Activated naive CD4-positive, alpha-beta T cell treated with anti-CD3 and anti-CD28 coated beads, Interleukin-2, amount 50 U/mL, for 72 hours (primary cell): ENCODE data around the gene TPRA1. TPM values are rescaled to one million over a fixed set of nuclear protein-coding genes. Genes with fewer than 3 reads are reported as not detected.
"Not testable (repeated sequence)": the region's sequence is repeated elsewhere in the genome, so short reads cannot be mapped to it uniquely, and the experiment has no call there.

Experiments used
- ATAC-seq, 2 donors: fragments of 150-1000 bp; cut with Tn5 transposase; 2 replicates each; pipeline ENCODE4 v1.10.0; 2021; ENCODE audit warnings: mild to moderate bottlenecking in 2 of 2, moderate library complexity in 2 of 2
- DNase-seq, 2 donors: peaks; one replicate each; pipeline ENCODE4 v3.0.0; 2021 to 2022; ENCODE audit warnings: low spot score in 2 of 2
- H3K27ac Mint-ChIP-seq, 2 donors: one replicate each; pipeline ENCODE4 v1.8.0; 2022; ENCODE audit warnings: mild to moderate bottlenecking in 2 of 2, mixed read lengths in 2 of 2
- H3K36me3 Mint-ChIP-seq, 2 donors: one replicate each; pipeline ENCODE4 v1.8.0; 2022; ENCODE audit warnings: mixed read lengths in 2 of 2
- H3K9me3 Mint-ChIP-seq, 2 donors: one replicate each; pipeline ENCODE4 v1.8.0; 2022; ENCODE audit warnings: mixed read lengths in 2 of 2
- total RNA-seq, 2 donors: library from RNA; stranded (reverse); gene quantifications; one replicate each; pipeline ENCODE4 v1.2.3, GENCODE V29; 2022

The TPRA1 gene
- total RNA-seq, 2 donors from 2014 or later = 26.0 to 31.3 TPM

DNA sequence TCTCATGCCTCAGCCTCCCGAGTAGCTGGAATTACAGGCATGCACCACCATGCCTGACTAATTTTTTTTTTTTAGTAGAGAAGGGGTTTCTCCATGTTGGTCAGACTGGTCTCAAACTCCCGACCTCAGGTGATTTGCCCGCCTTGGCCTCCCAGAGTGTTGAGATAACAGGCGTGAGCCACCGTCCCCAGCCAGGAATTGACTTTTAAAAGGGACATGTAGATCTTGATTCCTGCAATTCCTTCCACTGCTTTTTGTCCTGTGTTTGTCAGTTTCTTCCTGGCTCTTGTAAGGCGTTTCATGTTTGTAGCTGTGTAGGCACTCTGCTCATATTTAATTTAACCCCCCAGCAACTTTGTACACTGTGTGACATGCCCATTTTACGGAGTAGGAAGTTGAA lies 15.0 kb upstream of the TPRA1 start:
- not testable (repeated sequence) for H3K27ac Mint-ChIP-seq, ATAC-seq, H3K9me3 Mint-ChIP-seq, DNase-seq
- peaks cover 66 to 70% of the 10 kb centered on the region in 2 donors for H3K36me3 Mint-ChIP-seq

DNA sequence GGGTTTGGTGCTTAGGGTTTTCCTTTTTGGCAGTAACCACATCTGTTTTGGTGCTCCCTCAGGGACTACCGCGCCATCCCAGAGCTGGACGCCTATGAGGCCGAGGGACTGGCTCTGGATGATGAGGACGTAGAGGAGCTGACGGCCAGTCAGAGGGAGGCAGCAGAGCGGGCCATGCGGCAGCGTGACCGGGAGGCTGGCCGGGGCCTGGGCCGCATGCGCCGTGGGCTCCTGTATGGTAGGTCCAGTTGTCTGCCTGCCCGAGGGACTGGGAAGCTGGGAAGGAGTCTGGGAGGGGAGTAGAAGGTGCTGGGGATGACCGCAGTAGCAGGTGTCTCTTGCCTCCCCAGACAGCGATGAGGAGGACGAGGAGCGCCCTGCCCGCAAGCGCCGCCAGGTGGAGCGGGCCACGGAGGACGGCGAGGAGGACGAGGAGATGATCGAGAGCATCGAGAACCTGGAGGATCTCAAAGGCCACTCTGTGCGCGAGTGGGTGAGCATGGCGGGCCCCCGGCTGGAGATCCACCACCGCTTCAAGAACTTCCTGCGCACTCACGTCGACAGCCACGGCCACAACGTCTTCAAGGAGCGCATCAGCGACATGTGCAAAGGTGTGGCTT lies 14.1 kb upstream of the TPRA1 start:
- peaks cover 61 to 64% of the 10 kb centered on the region in 2 donors for H3K36me3 Mint-ChIP-seq
- ATAC-seq (no peak), DNase-seq (no peak)
- no peak overlapping the region for H3K27ac Mint-ChIP-seq
- H3K9me3 Mint-ChIP-seq = no peaks in the 10 kb centered on the region

DNA sequence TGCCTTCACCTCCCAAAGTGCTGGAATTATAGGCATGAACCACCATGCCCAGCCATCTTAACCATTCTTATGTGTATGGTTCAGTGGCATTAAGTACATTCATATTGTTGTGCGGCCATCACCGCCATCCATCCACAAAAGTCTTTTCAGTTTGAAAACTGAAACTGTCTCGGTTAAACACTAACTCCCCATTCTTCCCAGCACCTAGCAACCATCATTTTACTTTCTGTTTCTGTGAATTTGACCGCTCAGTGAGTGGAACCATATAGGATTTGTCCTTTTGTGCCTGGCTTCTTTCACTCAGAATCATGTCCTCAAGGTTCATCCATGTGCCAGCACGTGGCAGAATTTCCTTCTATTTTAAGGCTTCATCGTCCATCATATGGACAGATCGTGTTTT lies 13.5 kb upstream of the TPRA1 start:
- DNase-seq (no peak), ATAC-seq (no peak)
- Mint-ChIP-seq H3K36me3 (peaks cover 63 to 66% of the 10 kb centered on the region in 2 donors), H3K27ac (no peak overlapping the region), H3K9me3 (no peaks in the 10 kb centered on the region)

DNA sequence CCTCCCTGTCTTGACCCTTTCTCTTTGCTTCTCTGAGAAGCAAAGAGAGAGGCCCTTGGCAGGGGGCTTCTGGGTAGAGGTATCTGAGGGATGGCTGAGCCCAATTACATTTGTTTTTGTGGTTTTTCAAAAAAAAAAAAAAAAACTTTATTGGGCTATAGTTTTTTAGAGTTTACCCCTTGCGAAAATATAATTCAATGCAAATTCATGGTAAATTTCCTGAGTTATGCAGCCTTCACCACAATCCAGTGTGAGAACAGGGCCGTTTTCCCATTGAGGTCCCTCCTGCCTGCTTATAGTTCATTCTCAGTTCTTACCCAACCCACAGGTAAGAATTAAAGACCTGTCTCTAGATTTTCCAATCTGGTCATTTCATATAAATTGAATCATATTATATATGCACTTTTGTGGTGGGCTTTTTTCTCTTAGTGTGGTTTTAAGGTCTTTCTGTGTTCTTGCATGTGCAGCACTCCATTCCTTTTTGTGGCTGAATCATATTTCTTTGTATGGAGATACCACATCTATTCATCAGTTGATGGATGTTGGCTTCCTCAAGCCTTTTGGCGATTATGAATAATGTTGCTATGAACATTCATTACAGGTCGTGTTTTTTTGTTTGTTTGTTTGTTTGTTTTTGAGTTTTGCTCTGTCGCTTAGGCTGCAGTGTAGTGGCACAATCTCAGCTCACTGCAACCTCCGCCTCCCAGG lies 10.4 kb upstream of the TPRA1 start:
- Mint-ChIP-seq H3K9me3 (no peaks in the 10 kb centered on the region), H3K36me3 (peaks cover 38 to 52% of the 10 kb centered on the region in 2 donors), H3K27ac (peak overlapping the region in 1 of 2 donors; percentile 57)
- ATAC-seq (no peak), DNase-seq (no peak)

DNA sequence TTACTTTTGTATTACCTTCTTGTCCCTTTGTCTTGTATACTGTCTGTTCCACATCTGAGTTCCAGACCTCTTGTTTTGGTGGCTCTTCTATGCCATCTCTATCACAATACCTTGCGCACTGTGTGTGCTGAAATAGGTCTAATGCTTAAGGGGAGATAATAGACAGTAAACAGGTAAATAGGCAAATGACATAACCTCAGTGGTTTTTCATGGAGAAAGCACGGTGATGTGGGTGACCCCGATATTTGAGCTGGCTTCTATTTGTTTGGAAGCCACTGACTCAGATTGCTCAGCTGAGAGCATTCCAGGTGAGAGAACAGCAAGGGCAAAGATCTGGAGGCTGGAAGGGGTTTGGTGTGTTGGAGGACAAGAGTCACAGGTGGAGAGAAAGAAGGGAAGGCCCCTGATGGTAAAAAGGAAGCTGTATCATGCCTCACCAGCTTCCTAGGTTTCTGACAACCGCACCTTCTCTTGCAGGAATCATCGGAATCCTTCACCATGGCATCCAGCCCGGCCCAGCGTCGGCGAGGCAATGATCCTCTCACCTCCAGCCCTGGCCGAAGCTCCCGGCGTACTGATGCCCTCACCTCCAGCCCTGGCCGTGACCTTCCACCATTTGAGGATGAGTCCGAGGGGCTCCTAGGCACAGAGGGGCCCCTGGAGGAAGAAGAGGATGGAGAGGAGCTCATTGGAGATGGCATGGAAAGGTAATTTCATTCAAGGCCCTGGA lies 8.5 kb upstream of the TPRA1 start:
- H3K9me3 Mint-ChIP-seq = no peaks in the 10 kb centered on the region

DNA sequence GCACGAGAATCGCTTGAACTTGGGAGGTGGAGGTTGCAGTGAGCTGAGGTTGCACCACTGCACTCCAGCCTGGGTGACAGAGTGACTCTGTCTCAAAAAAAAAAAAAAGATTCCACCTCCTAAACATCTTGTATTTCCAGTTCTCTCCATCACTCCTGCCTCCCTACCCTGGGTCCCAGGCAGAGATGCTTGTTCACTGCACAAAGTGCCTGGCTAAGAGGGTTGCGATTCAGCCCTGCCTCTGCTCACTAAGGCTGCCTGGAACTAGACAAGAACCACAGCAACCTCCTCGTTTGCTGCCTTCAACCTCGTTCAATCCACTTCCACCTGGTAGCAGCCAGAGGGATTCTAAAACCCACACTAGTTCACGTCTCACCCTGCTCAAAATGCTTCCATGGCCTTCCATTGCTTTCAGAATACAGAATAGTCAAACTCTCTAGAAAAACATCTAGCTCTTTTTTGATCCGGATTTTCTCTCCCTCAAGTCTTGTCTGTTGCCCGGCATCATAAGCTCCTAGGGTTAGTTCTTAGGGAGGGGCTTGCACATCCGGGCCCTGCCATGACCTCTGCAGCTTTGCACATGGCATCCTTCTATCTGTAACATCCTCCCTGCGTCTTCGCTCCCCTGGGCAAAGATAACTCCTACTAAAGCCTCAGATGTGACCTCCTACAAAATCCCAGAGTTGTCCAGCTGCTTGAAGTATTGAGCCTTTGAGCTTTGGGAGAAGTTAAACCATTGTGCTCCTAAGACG lies 6.7 kb upstream of the TPRA1 start:
- H3K9me3 Mint-ChIP-seq = no peaks in the 10 kb centered on the region
- DNase-seq = no peak
- H3K27ac Mint-ChIP-seq = peak overlapping the region; percentile 93 to 96
- H3K36me3 Mint-ChIP-seq = peaks cover 23 to 37% of the 10 kb centered on the region in 2 donors
- ATAC-seq = no peak

More for the DNA sequence above, 8.5 kb upstream of the TPRA1 start:
- no peak for ATAC-seq
- Mint-ChIP-seq H3K27ac (peak overlapping the region; percentile 93 to 99), H3K36me3 (peaks cover 30 to 44% of the 10 kb centered on the region in 2 donors)
- DNase-seq = no peak

DNA sequence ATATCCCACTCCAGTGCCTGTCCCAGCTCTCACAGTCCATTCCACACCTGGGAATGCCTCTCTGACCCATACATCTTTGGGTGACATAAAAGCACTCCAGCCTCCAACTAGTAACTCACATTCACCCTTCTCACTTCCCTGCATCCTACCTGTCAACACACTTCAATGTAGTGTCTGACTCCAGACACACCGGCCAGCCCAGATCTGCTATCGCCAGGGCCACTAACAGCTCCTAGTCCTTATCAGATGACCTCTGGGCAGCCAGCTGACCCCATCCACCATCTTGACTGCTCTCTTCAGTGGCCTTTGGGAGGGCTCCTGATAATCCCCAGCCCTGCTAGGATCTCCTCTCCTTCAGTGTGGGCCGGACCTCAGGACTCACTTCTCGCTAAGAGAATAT lies 4.8 kb upstream of the TPRA1 start:
- DNase-seq = no peak
- H3K27ac Mint-ChIP-seq = no peak overlapping the region
- ATAC-seq = no peak
- H3K36me3 Mint-ChIP-seq = peaks cover 18 to 21% of the 10 kb centered on the region in 2 donors
- no peaks in the 10 kb centered on the region for H3K9me3 Mint-ChIP-seq

DNA sequence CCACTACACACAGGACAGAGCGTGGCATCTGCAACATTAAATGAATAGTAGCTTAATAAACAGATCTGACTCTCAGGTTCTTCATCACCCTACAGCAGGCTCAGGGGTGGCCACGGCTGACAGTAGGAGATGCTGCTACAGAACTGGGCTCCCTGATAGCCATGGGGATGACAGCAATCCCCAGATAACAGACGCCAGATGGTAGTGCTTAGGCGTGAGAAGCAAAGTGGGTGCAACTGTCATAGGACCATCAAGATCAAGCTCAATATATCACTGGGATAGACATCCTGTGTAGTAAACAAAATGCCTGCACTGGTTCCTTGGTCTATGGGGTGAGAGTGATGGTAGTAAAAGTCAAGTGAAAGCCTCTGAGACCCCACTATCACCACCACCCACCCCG lies 2.6 kb upstream of the TPRA1 start:
- H3K9me3 Mint-ChIP-seq = no peaks in the 10 kb centered on the region
- H3K36me3 Mint-ChIP-seq = peaks cover 4 to 5% of the 10 kb centered on the region in 2 donors
- ATAC-seq = no peak
- DNase-seq = no peak
- no peak overlapping the region for H3K27ac Mint-ChIP-seq

DNA sequence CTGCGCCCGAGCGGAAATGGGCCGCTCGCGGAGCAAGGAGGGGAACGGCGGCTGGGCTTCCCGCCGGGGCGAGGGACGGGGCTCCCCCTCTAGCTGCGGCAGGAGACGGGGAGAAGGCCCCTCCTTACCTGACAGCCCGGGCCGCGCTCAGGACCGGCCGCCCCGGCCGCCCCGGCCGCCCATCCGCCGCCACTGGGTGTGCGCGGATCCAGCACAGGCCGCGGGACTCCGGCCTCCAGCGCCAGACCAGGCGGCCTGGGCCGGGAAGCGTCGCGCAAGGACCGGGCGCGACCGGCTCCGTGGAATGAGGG lies 296 bp downstream of the TPRA1 start:
- ATAC-seq = peak; percentile 35 to 42
- Mint-ChIP-seq H3K36me3 (peaks cover 0 to 5% of the 10 kb centered on the region in 2 donors), H3K27ac (peak overlapping the region in 1 of 2 donors; percentile 99), H3K9me3 (no peaks in the 10 kb centered on the region)
- DNase-seq = peak; percentile 46 to 70

DNA sequence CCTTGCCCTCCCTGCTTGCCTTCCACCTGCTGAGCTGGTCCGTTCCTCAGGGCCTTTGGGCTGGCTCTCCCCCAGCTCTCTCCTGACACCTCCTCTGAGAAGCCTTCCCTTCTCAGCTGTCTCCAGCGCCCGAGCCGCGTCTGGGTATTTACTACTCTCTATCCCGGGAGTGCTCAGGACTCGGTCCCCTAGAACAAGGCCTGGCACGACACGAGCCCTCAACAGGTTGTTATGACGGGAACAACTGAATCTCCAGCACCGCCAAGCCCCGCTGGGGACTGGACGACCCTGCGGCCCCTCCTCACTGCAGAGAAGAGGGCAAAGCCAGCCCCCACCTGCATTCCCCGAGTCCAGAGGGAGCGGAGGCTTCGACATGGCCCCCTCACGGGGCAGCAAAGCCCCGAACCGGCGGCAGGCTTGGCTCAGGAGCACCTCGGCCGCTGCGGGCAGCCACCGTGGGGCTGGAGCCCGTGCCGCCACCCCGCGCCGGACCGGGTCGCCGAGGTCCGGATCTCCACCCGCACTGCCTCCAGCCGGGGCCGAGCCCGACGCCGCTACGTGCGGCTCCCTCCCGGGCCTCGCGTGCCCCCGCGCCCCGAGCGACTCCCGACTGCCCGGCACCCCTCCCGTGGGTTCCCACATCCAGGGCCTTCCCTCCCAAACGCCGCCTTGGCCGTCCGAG lies 792 bp downstream of the TPRA1 start:
- peak in 1 of 2 donors; percentile 24 for DNase-seq
- peaks cover 0 to 5% of the 10 kb centered on the region in 2 donors for H3K36me3 Mint-ChIP-seq
- ATAC-seq = no peak
- H3K9me3 Mint-ChIP-seq = no peaks in the 10 kb centered on the region
- peak overlapping the region; percentile 82 to 87 for H3K27ac Mint-ChIP-seq

DNA sequence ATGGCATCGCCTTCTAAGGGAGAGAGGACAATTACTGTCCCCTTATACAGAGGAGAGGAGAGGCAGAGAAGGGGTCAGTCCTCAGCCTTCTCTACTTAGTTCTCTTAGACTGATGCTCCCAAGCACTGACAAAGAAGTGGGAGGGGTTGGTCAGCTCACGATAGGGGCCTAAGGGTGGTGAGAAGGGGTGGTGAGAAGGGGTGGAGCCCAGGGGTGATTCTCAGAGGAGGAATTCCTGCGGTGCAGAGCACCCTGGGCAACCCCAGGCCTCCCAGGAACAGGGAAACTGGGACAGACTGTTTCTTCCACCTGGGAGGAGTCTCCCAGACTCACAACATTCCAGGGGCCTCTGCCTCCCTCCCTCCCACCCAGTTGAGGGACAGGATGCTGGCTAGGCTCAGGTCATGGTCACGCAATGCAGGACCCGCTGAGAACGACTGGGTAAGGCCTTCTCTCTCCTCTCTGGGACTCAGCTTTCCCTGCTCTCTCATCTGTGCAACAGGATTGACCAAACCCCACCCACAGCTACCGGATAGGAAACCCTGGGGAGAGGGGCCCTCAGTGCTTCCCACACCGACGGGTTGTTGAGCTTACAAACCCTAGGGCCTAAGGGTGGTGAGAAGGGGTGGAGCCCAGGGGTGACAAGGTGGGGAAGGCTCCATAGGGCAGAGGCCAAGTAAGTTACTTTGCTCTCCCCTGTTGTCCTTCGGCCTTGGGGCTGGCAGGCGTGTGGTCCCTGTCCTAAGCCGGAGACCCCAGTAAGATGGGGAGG lies 1.5 kb downstream of the TPRA1 start:
- Mint-ChIP-seq H3K27ac (peak overlapping the region; percentile 82 to 87), H3K9me3 (no peaks in the 10 kb centered on the region), H3K36me3 (peaks cover 0 to 5% of the 10 kb centered on the region in 2 donors)
- DNase-seq (peak in 1 of 2 donors; percentile 27), ATAC-seq (no peak)

DNA sequence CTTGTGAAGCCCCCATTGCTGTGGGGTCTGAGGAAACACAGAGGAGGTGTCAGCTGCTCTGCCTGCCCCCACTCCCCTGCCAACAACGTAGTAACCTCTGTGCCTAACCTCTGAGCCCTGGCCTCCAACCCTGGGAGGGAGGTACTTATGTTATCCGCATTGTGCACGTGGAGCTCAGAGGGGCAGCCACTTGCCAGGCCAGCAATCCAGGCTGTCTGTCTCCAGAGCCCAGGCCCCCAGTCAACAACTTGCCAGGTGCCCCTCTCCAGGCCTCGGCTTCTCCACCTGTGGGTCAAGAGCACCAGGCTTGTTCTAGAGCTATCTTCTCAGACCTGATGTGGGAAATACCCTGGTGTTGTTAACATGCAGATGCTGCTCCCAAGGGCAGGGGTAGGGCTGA lies 2.7 kb downstream of the TPRA1 start:
- DNase-seq = no peak
- peaks cover 0 to 5% of the 10 kb centered on the region in 2 donors for H3K36me3 Mint-ChIP-seq
- no peak for ATAC-seq
- no peaks in the 10 kb centered on the region for H3K9me3 Mint-ChIP-seq
- H3K27ac Mint-ChIP-seq = no peak overlapping the region

DNA sequence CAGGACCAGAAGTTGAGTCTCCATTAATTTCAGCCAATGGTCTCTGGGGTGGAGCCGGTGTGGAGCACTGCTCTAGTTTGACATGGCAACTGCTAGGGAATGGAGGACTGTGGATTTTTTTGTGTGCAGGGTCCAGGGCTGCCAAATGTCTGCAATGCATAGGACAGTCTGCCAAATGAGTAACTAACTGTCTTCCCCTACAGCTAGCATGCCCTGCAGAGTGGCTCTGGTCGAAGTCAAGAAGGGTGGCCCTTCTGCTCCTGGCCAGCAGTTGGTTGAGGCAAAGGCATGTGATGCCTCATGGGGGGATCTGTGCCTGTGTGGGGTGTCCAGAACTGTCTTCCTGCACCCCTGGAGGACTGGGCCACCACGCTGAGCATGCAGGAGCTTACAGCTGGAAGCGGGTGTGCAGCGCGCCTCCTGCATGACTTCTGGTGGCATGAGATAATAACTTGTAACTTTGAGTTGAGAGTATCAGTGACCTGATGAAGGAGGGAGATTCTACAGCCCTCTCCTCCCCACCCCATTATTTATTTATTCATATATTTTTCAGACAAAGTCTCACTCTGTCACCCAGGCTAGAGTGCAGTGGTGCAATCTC lies 4.6 kb downstream of the TPRA1 start:
- ATAC-seq (no peak), DNase-seq (no peak)
- peak overlapping the region in 1 of 2 donors; percentile 46 for H3K27ac Mint-ChIP-seq
- H3K36me3 Mint-ChIP-seq = no peaks in the 10 kb centered on the region
- no peaks in the 10 kb centered on the region for H3K9me3 Mint-ChIP-seq

DNA sequence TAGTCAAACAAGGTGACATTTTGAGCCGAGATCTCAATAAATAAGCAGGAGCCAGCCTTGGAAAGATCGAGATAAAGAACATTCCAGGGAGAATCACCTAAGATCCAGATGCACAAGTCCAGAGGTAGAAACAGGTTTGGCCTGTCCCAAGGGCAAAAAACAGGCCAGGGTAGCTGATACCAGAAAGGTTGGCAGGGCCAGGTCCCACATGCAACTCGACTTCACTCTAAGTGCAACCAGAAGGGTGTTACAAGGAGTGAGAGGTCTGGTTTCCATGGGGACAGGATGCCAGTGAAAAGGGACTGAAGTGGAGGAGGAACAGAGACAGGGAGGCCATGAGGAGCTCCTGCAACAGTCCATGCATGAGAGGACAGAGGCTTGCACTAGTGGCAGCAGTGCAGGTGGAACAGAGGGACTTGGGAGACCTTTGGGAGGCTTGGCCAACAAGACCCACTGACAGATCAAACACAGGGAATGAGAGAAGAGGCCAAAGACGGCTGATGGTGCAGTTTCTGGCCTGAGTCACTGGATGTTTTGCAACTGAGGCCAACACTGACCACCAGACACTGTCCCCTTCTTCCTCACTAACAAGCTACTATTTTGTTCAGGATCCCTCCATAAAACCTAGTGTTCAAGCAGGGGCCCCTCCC lies 5.2 kb downstream of the TPRA1 start:
- DNase-seq (no peak), ATAC-seq (no peak)
- Mint-ChIP-seq H3K9me3 (no peaks in the 10 kb centered on the region), H3K27ac (no peak overlapping the region), H3K36me3 (no peaks in the 10 kb centered on the region)

DNA sequence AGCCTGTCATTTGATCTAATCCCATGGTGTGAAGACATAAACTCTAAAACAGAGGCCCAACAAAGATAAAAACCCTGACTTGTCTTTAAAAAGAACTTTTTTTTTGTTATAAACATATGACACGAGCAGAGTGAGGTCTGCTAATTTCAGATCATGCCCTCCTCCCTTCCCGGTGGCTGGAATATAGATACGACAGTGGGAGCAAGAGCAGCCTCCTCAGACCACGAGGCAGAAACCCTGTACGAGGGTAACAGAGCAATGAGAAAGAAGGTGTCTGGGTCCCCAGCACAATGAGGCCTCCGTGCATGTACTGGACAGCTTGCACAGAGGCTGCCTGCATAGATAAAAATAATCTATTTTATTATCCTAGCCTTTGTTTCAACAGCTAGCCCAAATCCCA lies 5.8 kb downstream of the TPRA1 start:
- no peak for DNase-seq
- Mint-ChIP-seq H3K36me3 (no peaks in the 10 kb centered on the region), H3K27ac (peak overlapping the region in 1 of 2 donors; percentile 95), H3K9me3 (no peaks in the 10 kb centered on the region)
- no peak for ATAC-seq
